HG02938 (cell line): ENCODE results near the gene PTCSC3.

Experiments used
- ATAC-seq: cut with Tn5 transposase; IDR thresholded peaks from one replicate; pipeline ENCODE4 v1.9.1; 2021; ENCODE audit warnings: mild to moderate bottlenecking, moderate library complexity; ENCODE audit not compliant: unreplicated experiment

The PTCSC3 gene

GRCh38 chr14:36086629-36087395 is 89.7 kb downstream of the PTCSC3 start:
- no peak for ATAC-seq

DNA sequence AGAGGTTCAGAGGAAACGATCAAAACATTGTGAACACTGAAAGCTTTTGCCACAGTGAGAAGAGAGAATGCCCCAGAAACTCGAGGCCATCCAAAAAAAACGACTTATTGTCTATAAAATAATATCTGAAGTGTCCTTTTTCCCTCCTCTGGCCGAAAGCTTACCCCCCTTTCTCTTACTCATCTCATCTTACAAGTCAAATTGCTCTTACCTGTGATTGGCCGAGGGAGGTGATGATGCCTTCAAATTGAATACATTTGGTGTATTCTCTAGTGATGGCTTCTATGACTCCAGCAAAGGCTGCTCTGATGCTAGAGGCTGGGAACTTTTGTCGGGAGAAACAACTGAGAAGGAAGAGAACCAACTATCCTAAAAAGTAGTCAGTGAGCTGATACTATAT is 90.7 kb downstream of the PTCSC3 start:
- no peak for ATAC-seq
